GM18499 (cell line): ENCODE data around the gene CTBP1.

Experiments
- ATAC-seq: cut with Tn5 transposase; IDR thresholded peaks from one replicate; pipeline ENCODE4 v1.9.1; 2021; ENCODE audit warnings: moderate number of reproducible peaks; ENCODE audit not compliant: insufficient read depth, unreplicated experiment

Gene CTBP1

GRCh38 chr4:1179976-1180375 is 69.0 kb downstream of the CTBP1 start:
- no peak for ATAC-seq

- ATAC-seq: no peak
Measured at GRCh38 chr4:1179089-1179441, 69.9 kb downstream of the CTBP1 start.

- no peak for ATAC-seq
Measured at GRCh38 chr4:1178300-1179088, 70.4 kb downstream of the CTBP1 start.

GRCh38 chr4:1177274-1178141 is 71.4 kb downstream of the CTBP1 start:
- ATAC-seq: no peak

GRCh38 chr4:1176398-1177273 is 72.3 kb downstream of the CTBP1 start:
- ATAC-seq: no peak

GRCh38 chr4:1175635-1176229 is 73.2 kb downstream of the CTBP1 start:
- ATAC-seq: no peak

- no peak for ATAC-seq
Measured at GRCh38 chr4:1174941-1175634, 73.8 kb downstream of the CTBP1 start.

- no peak for ATAC-seq
Measured at GRCh38 chr4:1172971-1173757, 75.8 kb downstream of the CTBP1 start.

GRCh38 chr4:1172228-1172851 is 76.6 kb downstream of the CTBP1 start, which contains the start of gene SPON2:
Gene SPON2, minus strand, starts transcription at chr4:1172583.
- ATAC-seq: no peak

- no peak for ATAC-seq
Measured at GRCh38 chr4:1171311-1172227, 77.4 kb downstream of the CTBP1 start.

- ATAC-seq: no peak
Measured at GRCh38 chr4:1170976-1171310, 78.0 kb downstream of the CTBP1 start.

- ATAC-seq: no peak
Measured at GRCh38 chr4:1170156-1170975, 78.6 kb downstream of the CTBP1 start.

- ATAC-seq: no peak
Measured at GRCh38 chr4:1169691-1170096, 79.2 kb downstream of the CTBP1 start.

- ATAC-seq: no peak
Measured at GRCh38 chr4:1169171-1169671, 79.7 kb downstream of the CTBP1 start.

GRCh38 chr4:1168191-1169101 is 80.5 kb downstream of the CTBP1 start:
- ATAC-seq: no peak
